HG02678 (cell line): ENCODE data around the gene SH3BP4.

ENCODE experiments used
- ATAC-seq: cut with Tn5 transposase; IDR thresholded peaks from one replicate; pipeline ENCODE4 v1.9.1; 2021; ENCODE audit warnings: mild to moderate bottlenecking, moderate library complexity; ENCODE audit not compliant: unreplicated experiment

Gene SH3BP4

DNA sequence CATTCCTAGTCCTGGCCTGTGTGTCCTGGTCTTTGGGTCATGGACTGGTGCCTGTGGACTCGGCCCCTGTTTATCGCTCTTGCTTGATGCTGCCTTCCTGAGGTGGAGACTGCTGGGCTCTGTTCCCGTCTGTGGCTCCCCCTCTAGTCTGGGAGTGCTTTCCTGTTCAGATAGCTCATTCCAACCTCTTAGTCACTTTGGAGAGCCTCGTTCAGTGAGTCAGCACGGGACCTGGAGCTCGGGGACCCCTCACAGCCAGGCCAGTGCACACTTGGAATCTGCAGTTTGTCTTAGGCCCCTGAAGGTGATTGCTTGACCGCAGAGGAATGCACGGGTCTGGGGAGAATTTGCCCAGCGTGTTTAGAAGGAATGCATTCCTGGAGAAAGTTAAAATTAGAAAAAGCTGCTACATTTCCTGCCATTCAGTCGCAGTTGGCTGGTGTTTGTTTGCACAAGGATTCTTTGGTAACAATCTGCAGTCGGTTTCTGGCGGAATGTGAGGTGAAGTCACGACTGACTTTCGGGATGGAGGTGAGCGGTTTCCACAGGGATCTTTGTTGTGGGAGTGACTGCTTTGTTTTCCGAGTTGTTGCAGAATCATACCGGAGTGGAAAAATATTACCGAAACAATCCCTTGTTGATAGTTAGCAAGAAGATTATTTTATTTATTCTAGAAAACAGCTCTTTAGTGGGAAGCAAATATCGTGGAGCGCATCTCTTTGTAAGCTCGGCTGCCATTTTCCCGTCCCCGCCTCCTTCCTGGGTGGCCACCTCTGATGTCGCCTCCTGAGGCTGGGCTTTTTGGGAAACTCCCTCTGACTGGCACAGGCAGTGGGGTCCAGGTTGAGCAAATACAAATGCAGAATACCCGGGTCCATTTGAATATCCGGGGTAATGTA, 29.6 kb downstream of the SH3BP4 start:
- ATAC-seq = no peak

- no peak for ATAC-seq
These were observed 30.4 kb downstream of the SH3BP4 start for GRCh38 chr2:234982096-234982834.

DNA sequence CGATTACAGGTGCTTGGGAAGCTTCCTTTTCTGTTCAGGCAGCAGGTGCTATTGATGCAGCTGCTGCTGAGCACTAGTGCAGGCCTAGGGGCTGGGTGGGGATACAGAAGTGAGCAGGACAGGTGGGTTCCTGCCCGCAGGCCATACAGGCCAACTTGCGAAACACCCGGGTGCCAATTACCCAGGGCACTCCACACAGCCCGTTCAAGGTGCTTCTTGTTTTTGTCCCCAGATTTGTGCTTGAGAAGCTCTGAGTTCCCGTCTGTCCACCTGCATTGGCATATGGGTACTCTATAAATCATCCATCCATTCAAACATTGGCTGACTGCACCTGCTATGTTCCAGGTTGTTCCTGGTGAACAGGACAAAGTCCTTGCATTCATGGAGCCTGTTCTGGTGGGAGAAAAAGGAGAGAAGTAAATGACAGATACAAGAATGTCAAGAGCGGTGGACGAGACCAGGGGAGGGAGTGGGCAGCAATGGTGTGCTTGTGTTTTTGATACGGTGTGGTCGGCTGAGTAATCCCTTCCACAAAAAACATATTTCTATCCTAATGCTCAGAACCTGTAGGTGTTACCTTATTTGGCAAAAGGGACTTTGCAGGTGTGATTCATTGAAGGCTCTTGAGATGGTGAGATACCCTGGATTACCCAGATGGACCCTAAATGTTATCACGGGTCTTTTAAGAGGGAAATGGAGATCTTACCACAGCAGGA, 31.4 kb downstream of the SH3BP4 start:
- no peak for ATAC-seq

DNA sequence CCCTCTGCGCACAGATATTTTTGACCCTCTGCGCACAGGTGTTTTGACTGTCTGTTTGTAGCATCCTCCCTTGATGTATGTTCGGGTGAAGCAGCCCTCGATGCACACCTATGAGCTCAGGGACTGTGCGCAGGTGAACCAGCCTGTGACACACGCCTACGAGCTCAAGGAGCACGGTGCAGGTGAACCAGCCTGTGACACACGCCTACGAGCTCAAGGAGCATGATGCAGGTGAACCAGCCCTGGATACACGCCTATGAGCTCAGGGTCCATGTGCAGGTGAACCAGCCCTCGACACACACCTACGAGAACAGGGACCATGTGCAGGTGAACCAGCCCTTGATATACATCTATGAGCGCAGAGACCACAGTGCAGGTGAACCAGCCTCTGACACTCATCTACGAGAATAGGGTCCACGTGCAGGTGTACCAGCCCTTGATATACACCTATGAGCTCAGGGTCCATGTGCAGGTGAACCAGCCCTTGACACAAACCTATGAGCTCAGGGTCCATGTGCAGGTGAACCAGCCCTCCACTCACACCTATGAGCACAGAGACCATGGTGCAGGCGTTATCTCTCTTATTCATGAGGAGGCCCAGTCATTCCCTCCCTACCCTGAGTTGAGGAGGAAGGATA, 33.9 kb downstream of the SH3BP4 start:
- no peak for ATAC-seq

DNA sequence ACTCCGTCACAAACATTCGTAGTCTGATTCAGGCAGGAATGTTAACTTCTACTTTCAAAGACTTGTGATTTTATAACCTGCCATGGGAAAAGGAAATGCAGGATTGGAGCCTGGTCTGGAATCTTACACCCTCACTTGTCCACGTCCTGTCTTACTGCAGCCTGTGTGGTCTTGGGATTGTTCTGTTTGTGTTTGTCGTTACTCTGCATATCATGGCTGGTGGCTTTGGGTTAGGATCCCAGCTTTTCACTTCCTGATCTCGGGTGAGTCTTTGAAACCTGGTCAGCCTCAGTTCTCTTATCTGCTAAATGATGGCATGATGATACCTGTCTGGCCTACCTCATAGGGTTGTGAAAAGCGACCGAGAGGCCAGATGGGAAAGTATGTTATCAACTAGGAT, 34.6 kb downstream of the SH3BP4 start:
- ATAC-seq = no peak

DNA sequence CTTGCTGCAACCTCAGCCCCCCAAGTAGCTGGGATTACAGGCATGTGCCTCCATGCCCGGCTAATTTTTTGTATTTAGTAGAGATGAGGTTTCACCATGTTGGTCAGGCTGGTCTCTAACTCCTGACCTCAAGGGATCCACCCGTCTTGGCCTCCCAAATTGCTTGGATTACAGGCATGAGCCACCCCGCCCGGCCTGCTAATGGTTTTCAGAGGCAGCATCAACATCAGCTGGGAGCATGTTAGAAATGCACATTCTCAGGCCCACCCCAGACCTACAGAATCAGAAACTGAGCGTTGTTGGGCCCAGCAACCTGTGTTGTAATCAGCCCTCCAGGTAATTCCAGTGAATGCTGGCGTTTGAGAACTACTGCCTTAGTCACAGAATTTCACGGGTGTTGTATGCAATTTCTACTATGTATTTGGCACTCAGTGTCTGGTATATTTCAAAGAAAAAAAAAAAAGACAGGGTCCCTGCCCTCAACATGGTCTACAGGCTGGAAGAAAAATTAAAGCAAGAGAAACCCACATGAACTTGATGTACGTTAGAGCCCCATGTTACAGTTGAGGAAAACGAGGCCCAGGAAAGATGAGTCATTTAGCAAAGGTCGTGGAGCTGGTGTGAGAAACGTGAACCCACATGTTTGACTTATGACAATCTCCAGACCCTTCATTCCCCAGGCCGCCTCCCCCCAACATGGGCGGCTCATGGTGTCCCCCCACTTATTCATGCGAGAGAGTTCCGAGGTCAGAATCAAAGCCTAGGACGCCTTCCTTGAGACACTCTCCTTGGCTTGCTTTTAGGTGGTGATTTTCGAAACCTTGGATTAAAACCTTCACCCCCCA, 35.3 kb downstream of the SH3BP4 start:
- ATAC-seq = no peak

GRCh38 chr2:234987754-234988153, 35.9 kb downstream of the SH3BP4 start:
- ATAC-seq = no peak

DNA sequence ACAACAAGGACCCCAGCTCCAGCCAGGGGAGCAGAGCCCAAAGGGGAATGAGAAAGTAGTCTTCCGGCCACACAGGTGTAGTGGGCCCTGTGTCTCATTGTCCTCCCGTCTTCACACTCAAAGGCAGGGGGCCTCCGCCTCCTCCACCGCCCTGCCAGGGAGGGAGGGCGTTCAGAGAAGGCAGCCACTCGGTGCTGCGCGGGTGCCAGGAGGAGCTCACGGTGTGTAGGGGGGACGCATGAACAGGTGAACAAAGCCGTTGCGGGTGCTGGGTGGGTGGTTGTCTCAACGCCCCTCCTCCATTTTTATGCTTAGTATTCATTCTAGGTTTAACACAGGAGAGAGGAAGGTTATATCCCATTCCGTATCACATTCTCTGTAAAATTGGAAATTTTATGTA, 36.7 kb downstream of the SH3BP4 start:
- no peak for ATAC-seq

- no peak for ATAC-seq
These were observed 37.4 kb downstream of the SH3BP4 start for GRCh38 chr2:234989183-234989701.

DNA sequence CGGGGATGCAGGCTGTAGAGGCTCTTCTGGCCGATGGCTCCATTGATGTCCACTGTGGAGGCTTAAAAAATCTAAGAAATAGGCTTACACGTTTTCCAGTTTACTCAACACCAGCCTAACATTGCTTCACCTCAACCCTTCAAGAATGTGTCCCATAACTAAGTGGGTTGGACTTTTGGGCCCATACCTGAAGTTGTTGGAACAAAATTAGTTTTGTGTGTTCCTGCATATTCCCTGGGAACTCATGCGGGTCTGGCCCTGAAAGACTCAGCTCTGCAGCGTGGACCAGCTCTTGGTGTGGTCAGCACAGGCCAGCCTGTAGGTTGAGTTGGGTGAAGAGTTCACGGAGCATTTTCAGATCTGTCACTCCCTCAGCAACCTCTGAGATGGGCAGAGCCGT, 38.5 kb downstream of the SH3BP4 start:
- no peak for ATAC-seq

- ATAC-seq = no peak
These were observed 39.5 kb downstream of the SH3BP4 start for GRCh38 chr2:234991290-234991689.

- no peak for ATAC-seq
These were observed 40.0 kb downstream of the SH3BP4 start for GRCh38 chr2:234991793-234992192.

- ATAC-seq = no peak
These were observed 40.4 kb downstream of the SH3BP4 start for GRCh38 chr2:234992196-234992595.

- no peak for ATAC-seq
These were observed 41.0 kb downstream of the SH3BP4 start for GRCh38 chr2:234992624-234993349.

GRCh38 chr2:234993541-234993981, 41.7 kb downstream of the SH3BP4 start:
- ATAC-seq = no peak

- no peak for ATAC-seq
These were observed 42.9 kb downstream of the SH3BP4 start for GRCh38 chr2:234994438-234995321.

DNA sequence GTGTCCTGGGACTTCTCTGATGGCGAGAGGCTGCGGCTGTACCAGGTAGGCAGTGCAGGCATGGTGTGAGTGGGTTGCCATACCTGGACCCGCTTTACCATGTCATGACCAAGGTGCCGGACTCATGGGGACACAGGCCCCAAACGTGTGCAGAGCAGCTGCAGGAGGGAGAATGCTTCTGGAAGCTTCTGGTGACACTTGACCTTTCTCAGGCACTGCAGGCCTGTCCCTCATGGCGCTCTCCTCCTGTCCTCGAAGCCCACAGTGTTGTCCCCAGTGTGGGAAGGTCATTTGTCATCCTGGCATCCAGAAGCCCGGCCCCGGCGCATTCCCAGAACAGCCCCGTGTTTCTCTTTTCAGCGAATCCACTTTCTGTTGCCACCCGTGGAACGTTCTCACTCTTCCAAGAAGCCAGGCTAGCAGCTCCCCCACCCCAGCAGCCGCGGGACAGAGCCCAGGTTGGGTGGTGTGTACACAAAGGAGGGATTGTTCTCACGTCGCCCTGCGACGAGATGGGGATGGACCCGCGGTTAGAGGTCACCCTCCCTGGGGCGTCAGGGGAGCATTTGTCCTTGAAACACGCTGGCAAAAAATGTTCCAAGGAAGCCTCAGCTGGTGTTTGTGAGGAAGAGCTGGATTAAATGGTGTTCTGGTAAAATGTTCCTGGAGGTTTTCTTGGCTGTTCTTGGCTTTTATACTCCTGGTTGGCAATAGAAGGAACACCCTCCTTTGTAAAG, 43.7 kb downstream of the SH3BP4 start:
- ATAC-seq = no peak
